Measurements from ENCODE around the gene ARHGAP42.

ARHGAP42 gene

DNA sequence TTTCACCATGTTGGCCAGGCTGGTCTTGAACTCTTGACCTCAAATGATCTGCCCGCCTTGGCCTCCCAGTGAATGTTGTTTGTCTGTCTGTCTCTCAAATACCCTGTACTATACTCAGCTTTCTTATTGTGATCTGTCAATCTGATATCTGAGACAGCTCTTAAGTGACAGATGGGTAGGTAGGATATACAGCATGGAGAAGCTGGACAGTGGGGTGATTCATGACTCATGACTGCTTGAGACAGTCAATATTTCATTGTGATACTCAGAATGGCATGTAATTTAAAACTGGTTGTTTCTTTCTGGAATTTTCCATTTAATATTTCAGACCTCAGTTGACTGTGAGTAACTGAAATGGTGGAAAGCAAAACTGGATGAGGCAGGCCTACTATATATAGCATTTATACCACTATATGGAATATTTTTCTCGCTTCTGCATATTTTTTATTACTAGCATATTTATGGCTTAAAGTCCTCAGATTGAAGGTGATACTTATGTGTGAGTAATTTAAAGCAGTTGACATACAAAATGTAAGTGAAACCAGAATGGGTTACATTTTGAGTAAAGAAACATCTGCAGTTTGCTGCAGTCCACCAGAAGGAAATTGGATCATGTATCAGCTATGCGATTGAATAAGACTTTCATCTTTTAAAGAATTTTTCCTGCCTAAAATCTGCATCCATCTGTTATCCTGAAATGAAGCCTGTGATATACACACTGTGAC, 22.3 kb downstream of the ARHGAP42 start:
- DNase-seq (ENCODE audit: low read depth), result no peak

DNA sequence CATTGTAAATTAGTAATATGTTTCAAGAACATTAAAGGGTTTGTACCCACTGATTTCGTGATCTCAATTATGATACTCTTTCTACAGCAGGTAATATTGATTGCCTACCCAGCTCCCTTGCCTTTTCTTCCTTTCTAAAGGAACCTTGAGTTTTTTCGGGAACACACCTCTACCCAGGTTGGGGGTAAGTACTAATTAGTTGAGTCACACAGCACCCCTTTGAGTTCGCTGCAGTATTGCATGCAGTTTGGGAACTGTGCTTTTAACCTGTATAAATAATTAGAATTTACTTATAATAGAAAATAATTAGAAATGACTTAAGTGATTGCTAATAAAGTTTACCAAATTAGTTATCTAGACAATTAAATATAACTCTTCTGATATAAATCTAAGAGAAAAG, 24.9 kb downstream of the ARHGAP42 start:
- DNase-seq (ENCODE audit: low read depth), result no peak
- TF ChIP-seq, protein P1, sequence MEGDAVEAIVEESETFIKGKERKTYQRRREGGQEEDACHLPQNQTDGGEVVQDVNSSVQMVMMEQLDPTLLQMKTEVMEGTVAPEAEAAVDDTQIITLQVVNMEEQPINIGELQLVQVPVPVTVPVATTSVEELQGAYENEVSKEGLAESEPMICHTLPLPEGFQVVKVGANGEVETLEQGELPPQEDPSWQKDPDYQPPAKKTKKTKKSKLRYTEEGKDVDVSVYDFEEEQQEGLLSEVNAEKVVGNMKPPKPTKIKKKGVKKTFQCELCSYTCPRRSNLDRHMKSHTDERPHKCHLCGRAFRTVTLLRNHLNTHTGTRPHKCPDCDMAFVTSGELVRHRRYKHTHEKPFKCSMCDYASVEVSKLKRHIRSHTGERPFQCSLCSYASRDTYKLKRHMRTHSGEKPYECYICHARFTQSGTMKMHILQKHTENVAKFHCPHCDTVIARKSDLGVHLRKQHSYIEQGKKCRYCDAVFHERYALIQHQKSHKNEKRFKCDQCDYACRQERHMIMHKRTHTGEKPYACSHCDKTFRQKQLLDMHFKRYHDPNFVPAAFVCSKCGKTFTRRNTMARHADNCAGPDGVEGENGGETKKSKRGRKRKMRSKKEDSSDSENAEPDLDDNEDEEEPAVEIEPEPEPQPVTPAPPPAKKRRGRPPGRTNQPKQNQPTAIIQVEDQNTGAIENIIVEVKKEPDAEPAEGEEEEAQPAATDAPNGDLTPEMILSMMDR (conservative IDR thresholded peaks at IDR 0.05; ENCODE audit: low read depth, low read length), result no peak

More for the DNA sequence above, 22.3 kb downstream of the ARHGAP42 start:
- H3K4me3 ChIP-seq (ENCODE audit: low read length), result no peak overlapping the region
- TF ChIP-seq, protein P1 (conservative IDR thresholded peaks at IDR 0.05; ENCODE audit: low read depth, low read length), result no peak

DNA sequence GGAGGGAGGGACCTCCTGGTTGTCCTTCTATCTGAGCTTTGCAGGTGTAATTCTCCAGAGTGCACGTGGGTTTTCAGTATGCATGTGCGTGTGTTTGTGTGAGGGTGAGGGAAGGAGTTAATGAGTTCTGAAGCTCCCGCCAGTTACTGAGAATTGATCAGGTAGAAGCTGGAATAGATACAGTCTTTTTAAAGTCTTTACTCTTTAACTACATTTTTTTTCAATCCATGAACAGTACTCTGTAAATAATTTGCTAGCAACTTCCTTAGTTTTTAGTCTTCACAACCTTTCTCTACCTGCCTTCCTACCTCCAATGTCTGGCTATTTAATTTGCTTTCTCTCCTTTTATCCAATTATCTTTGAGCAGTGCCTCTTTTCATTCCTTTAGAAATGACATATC, 25.5 kb downstream of the ARHGAP42 start:
- TF ChIP-seq, protein P1 (conservative IDR thresholded peaks at IDR 0.05; ENCODE audit: low read depth, low read length), result no peak
- H3K4me3 ChIP-seq (ENCODE audit: low read length), result no peak overlapping the region
- DNase-seq (ENCODE audit: low read depth), result no peak

More for the DNA sequence above, 24.9 kb downstream of the ARHGAP42 start:
- H3K4me3 ChIP-seq (ENCODE audit: low read length), result no peak overlapping the region

GRCh38 chr11:100715165-100715761, 28.2 kb downstream of the ARHGAP42 start:
- H3K4me3 ChIP-seq (ENCODE audit: low read length), result no peak overlapping the region
- TF ChIP-seq, protein P1 (conservative IDR thresholded peaks at IDR 0.05; ENCODE audit: low read depth, low read length), result no peak
- DNase-seq (ENCODE audit: low read depth), result no peak

GRCh38 chr11:100716838-100717237, 29.8 kb downstream of the ARHGAP42 start:
- no peak overlapping the region for H3K4me3 ChIP-seq (ENCODE audit: low read length)
- DNase-seq (ENCODE audit: low read depth), result no peak
- TF ChIP-seq, protein P1 (conservative IDR thresholded peaks at IDR 0.05; ENCODE audit: low read depth, low read length), result no peak

- no peak overlapping the region for H3K4me3 ChIP-seq (ENCODE audit: low read length)
- no peak for DNase-seq (ENCODE audit: low read depth)
- TF ChIP-seq, protein P1 (conservative IDR thresholded peaks at IDR 0.05; ENCODE audit: low read depth, low read length), result no peak
Measured at GRCh38 chr11:100719362-100719761, 32.3 kb downstream of the ARHGAP42 start.

DNA sequence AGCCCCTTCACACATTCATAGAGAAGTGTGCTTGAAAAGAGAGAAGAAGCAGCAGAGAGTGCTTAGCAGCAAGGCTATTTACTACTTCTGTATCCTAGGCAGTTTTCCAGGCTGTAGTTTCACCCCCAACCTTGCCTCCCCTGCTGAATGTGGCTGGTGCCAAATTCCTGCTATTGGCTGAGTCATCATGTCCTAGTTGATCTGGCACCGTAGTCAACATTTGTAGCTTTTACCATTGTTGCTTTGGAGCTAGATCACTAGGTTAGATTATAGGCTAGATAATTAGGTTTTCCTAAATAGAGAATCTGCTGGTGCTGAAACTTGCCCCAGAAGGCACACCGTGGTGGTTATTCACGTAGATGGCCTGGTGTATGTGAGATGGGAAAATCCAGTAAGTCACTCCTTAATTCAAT, 32.7 kb downstream of the ARHGAP42 start:
- H3K4me3 ChIP-seq (ENCODE audit: low read length), result no peak overlapping the region
- peak; percentile 87 for DNase-seq (ENCODE audit: low read depth)
- TF ChIP-seq, protein P1 (conservative IDR thresholded peaks at IDR 0.05; ENCODE audit: low read depth, low read length), result no peak

Measured in retinal pigment epithelial cell (primary cell).